ENCODE results near the gene CCL2. TPM values are rescaled to one million over a fixed set of nuclear protein-coding genes. Genes with fewer than 3 reads are reported as not detected.
A peak's percentile ranks its signal among the peaks of the same experiment; 100 is the strongest.

Gene CCL2
- total and polyA plus RNA-seq, 5 experiments from 2014 or later = 2.6 to 3.1 TPM; not detected in 3

GRCh38 chr17:34243364-34244320 is 11.4 kb upstream of the CCL2 start:
- no peak overlapping the region for H3K27ac Mint-ChIP-seq
- no peak for ATAC-seq
- POLR2A ChIA-PET = no interaction called here
- H3K36me3 Mint-ChIP-seq = no peaks in the 10 kb centered on the region
- H3K4me1 Mint-ChIP-seq = peaks cover 0 to 20% (median 0%) of the 10 kb centered on the region in 4 donors
- no peak for DNase-seq
- no peak overlapping the region for H3K4me3 Mint-ChIP-seq
- no peaks in the 10 kb centered on the region for H3K9me3 Mint-ChIP-seq
- peaks cover 0 to 14% (median 2%) of the 10 kb centered on the region in 5 donors for H3K27me3 Mint-ChIP-seq

DNA sequence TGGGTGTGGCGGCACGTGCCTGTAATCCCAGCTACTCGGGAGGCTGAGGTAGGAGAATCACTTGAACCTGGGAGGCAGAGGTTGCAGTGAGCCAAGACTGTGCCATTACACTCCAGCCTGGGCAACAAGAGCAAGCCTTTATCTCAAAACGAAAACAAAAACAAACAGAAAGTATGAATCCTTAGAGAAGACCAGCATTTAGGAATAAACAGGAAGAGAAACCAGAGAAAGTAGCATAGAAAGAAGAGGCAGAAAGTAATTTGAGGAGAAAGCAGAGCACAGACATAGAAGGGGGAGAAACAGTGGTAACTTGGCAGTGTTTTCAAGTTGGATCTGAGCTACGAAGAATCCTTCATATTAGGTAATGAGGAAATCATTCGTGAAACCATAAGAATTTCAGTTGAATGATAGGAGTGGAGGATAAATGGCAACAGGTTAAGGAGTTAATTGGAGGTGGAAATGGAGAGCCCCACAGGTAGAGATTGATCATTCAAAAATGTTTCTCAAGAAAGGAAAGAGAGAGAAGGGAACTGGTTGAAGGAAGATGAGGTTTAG is 9.7 kb upstream of the CCL2 start:
- peaks cover 0 to 8% (median 2%) of the 10 kb centered on the region in 5 donors for H3K27me3 Mint-ChIP-seq
- peaks cover 0 to 20% (median 0%) of the 10 kb centered on the region in 4 donors for H3K4me1 Mint-ChIP-seq
- no peak for DNase-seq
- no peaks in the 10 kb centered on the region for H3K36me3 Mint-ChIP-seq
- no peak overlapping the region for H3K27ac Mint-ChIP-seq
- ATAC-seq = no peak
- no peak overlapping the region for H3K4me3 Mint-ChIP-seq
- H3K9me3 Mint-ChIP-seq = no peaks in the 10 kb centered on the region
- POLR2A ChIA-PET = no interaction called here

DNA sequence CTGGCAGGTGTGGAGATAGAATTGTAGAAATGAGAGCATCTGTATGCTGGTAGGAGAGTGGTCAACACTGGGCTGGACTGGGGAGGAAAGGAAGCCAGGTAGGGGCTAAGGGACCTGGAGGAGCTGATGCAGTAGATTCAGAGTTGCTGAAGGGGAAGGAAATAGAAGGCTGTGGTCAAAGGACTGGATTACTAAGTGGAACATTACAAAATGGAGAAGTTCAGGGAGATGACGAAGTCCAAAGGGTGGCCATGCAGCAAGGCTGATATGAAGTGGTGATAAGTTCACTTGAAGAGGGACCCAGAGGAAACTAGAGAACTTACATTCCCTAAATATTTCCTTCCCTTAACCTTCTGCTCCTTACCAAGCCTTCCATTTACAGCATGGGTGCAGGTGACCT is 8.6 kb upstream of the CCL2 start:
- DNase-seq = no peak
- peaks cover 0 to 17% (median 0%) of the 10 kb centered on the region in 4 donors for H3K4me1 Mint-ChIP-seq
- POLR2A ChIA-PET = no interaction called here
- no peak for ATAC-seq
- no peaks in the 10 kb centered on the region for H3K9me3 Mint-ChIP-seq
- H3K4me3 Mint-ChIP-seq = no peak overlapping the region
- H3K27ac Mint-ChIP-seq = no peak overlapping the region
- no peaks in the 10 kb centered on the region for H3K36me3 Mint-ChIP-seq
- peaks cover 0 to 13% (median 3%) of the 10 kb centered on the region in 5 donors for H3K27me3 Mint-ChIP-seq

DNA sequence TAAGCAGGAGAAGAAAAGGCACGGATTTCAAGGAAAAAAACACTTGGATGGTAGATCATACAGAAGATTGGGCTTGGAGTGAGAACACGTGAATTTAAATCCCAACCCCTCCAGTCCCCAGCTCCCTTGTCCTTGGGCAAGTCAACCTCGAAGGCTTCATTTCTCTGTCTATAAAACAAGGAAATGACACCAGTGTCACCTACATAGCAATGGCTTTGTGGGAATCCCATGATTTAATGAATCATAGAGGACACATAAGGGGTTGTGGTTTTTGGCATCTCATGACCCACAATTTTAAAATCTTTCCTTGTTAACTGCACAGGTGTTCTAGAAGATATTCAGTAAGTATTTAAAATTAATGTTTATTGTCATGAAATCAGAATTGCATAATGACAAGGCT is 8.2 kb upstream of the CCL2 start:
- DNase-seq = no peak
- Mint-ChIP-seq H3K4me3 (no peak overlapping the region), H3K27ac (no peak overlapping the region), H3K9me3 (no peaks in the 10 kb centered on the region), H3K36me3 (no peaks in the 10 kb centered on the region), H3K27me3 (peaks cover 0 to 13% (median 3%) of the 10 kb centered on the region in 5 donors), H3K4me1 (peaks cover 0 to 15% (median 0%) of the 10 kb centered on the region in 4 donors)
- no peak for ATAC-seq
- POLR2A ChIA-PET = no interaction called here

DNA sequence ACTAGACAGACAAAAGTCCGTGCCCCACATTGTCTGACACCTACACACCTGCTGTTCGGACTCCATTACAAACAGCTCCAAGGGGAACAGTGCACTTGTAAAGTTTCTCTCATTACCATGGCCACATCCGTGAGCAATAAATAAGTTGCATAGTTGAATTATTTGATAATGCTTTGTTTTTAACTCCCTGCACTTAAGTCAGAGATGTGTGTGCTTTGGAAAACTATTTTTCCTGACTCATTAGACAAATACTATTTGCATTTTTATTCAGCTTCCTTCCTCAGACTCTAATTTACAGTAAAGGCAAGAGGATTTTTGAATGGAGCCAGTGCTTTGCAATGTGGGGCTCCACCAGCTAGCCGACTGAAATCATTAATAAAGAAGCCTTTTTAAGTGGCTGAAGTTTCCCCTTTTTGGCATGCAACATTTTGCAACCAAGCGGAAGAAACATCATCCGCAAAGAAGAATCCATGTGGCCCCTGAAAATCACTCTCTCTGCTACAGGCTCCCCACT is 6.5 kb upstream of the CCL2 start:
- peaks cover 0 to 9% (median 0%) of the 10 kb centered on the region in 4 donors for H3K4me1 Mint-ChIP-seq
- no peak overlapping the region for H3K27ac Mint-ChIP-seq
- DNase-seq (no peak), ATAC-seq (no peak)
- POLR2A ChIA-PET = no interaction called here
- no peak overlapping the region for H3K4me3 Mint-ChIP-seq
- H3K27me3 Mint-ChIP-seq = peaks cover 4 to 18% (median 7%) of the 10 kb centered on the region in 5 donors
- no peaks in the 10 kb centered on the region for H3K36me3 Mint-ChIP-seq
- no peaks in the 10 kb centered on the region for H3K9me3 Mint-ChIP-seq

GRCh38 chr17:34249061-34249460 is 6.0 kb upstream of the CCL2 start:
- H3K36me3 Mint-ChIP-seq = no peaks in the 10 kb centered on the region
- no peak overlapping the region for H3K27ac Mint-ChIP-seq
- H3K27me3 Mint-ChIP-seq = peaks cover 6 to 23% (median 11%) of the 10 kb centered on the region in 5 donors
- POLR2A ChIA-PET = no interaction called here
- no peak overlapping the region for H3K4me3 Mint-ChIP-seq
- no peaks in the 10 kb centered on the region for H3K9me3 Mint-ChIP-seq
- no peak for ATAC-seq
- DNase-seq = no peak
- peaks cover 0 to 9% (median 0%) of the 10 kb centered on the region in 4 donors for H3K4me1 Mint-ChIP-seq

GRCh38 chr17:34249478-34249877 is 5.6 kb upstream of the CCL2 start:
- no peaks in the 10 kb centered on the region for H3K36me3 Mint-ChIP-seq
- peaks cover 0 to 9% (median 0%) of the 10 kb centered on the region in 4 donors for H3K4me1 Mint-ChIP-seq
- no peaks in the 10 kb centered on the region for H3K9me3 Mint-ChIP-seq
- no peak overlapping the region for H3K4me3 Mint-ChIP-seq
- ATAC-seq (no peak), DNase-seq (no peak)
- H3K27ac Mint-ChIP-seq = no peak overlapping the region
- POLR2A ChIA-PET = no interaction called here
- H3K27me3 Mint-ChIP-seq = peaks cover 6 to 24% (median 13%) of the 10 kb centered on the region in 5 donors

DNA sequence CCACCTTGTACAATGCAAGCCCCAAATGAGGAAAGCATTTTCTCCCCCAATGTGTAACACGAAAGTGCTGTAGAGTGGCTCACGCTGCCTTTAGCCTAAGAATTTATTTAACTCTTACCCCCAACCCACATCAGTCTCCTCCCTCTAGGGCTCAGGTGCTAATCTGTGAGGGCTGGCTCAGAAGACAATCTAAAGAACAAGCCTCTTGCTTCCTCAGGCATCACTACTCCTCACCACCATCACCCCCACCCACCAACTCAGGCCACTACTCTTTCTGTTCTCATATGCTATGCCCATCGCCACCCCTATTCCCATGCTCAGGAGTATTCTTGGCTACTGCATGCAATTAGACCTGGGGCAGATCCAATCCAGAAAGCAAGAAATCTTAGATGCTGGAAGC is 3.9 kb upstream of the CCL2 start:
- no peak for ATAC-seq
- no peak for DNase-seq
- peaks cover 0 to 13% (median 3%) of the 10 kb centered on the region in 4 donors for H3K4me1 Mint-ChIP-seq
- POLR2A ChIA-PET = no interaction called here
- H3K4me3 Mint-ChIP-seq = no peak overlapping the region
- H3K36me3 Mint-ChIP-seq = no peaks in the 10 kb centered on the region
- H3K27me3 Mint-ChIP-seq = peaks cover 9 to 38% (median 23%) of the 10 kb centered on the region in 5 donors
- H3K27ac Mint-ChIP-seq = no peak overlapping the region
- H3K9me3 Mint-ChIP-seq = no peaks in the 10 kb centered on the region

- POLR2A ChIA-PET = no interaction called here
- ATAC-seq (no peak), DNase-seq (no peak)
- peaks cover 0 to 10% (median 3%) of the 10 kb centered on the region in 4 donors for H3K4me1 Mint-ChIP-seq
- no peaks in the 10 kb centered on the region for H3K36me3 Mint-ChIP-seq
- no peak overlapping the region for H3K4me3 Mint-ChIP-seq
- H3K27me3 Mint-ChIP-seq = peaks cover 12 to 46% (median 26%) of the 10 kb centered on the region in 5 donors
- peak overlapping the region in 1 of 10 donors; percentile 47 for H3K27ac Mint-ChIP-seq
- no peaks in the 10 kb centered on the region for H3K9me3 Mint-ChIP-seq
Measured at GRCh38 chr17:34252095-34252443, 3.0 kb upstream of the CCL2 start.

DNA sequence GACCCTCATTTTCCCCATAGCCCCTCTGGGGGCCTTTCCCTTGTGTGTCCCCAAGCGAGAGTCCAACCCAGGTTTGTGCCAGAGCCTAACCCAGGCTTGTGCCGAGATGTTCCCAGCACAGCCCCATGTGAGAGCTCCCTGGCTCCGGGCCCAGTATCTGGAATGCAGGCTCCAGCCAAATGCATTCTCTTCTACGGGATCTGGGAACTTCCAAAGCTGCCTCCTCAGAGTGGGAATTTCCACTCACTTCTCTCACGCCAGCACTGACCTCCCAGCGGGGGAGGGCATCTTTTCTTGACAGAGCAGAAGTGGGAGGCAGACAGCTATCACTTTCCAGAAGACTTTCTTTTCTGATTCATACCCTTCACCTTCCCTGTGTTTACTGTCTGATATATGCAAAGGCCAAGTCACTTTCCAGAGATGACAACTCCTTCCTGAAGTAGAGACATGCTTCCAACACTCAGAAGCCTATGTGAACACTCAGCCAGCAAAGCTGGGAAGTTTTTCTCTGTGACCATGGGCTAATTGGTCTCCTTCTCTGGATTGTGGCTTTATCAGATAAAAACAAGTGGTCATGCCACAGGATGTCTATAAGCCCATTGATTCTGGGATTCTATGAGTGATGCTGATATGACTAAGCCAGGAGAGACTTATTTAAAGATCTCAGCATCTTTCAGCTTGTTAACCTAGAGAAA is 2.5 kb upstream of the CCL2 start:
- Mint-ChIP-seq H3K27ac (no peak overlapping the region), H3K27me3 (peaks cover 12 to 51% (median 27%) of the 10 kb centered on the region in 5 donors), H3K9me3 (no peaks in the 10 kb centered on the region), H3K4me3 (no peak overlapping the region), H3K4me1 (peaks cover 0 to 10% (median 3%) of the 10 kb centered on the region in 4 donors), H3K36me3 (no peaks in the 10 kb centered on the region)
- POLR2A ChIA-PET = no interaction called here
- DNase-seq = no peak
- no peak for ATAC-seq

GRCh38 chr17:34253139-34253525 is 2.0 kb upstream of the CCL2 start:
- POLR2A ChIA-PET = no interaction called here
- no peaks in the 10 kb centered on the region for H3K36me3 Mint-ChIP-seq

GRCh38 chr17:34254146-34254545 is 939 bp upstream of the CCL2 start:
- Mint-ChIP-seq H3K27ac (no peak overlapping the region), H3K27me3 (peaks cover 14 to 61% (median 26%) of the 10 kb centered on the region in 5 donors), H3K36me3 (no peaks in the 10 kb centered on the region), H3K9me3 (no peaks in the 10 kb centered on the region), H3K4me3 (no peak overlapping the region), H3K4me1 (peaks cover 0 to 10% (median 3%) of the 10 kb centered on the region in 4 donors)
- ATAC-seq (no peak), DNase-seq (no peak)
- POLR2A ChIA-PET = no interaction called here

More at GRCh38 chr17:34253139-34253525, 2.0 kb upstream of the CCL2 start:
- Mint-ChIP-seq H3K27ac (no peak overlapping the region), H3K4me1 (peaks cover 0 to 10% (median 3%) of the 10 kb centered on the region in 4 donors), H3K9me3 (no peaks in the 10 kb centered on the region), H3K4me3 (no peak overlapping the region), H3K27me3 (peaks cover 14 to 56% (median 28%) of the 10 kb centered on the region in 5 donors)
- ATAC-seq = no peak
- no peak for DNase-seq

DNA sequence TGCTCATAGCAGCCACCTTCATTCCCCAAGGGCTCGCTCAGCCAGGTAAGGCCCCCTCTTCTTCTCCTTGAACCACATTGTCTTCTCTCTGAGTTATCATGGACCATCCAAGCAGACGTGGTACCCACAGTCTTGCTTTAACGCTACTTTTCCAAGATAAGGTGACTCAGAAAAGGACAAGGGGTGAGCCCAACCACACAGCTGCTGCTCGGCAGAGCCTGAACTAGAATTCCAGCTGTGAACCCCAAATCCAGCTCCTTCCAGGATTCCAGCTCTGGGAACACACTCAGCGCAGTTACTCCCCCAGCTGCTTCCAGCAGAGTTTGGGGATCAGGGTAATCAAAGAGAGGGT is 272 bp downstream of the CCL2 start:
- POLR2A ChIA-PET = no interaction called here
- no peak overlapping the region for H3K27ac Mint-ChIP-seq
- no peak overlapping the region for H3K4me3 Mint-ChIP-seq
- H3K4me1 Mint-ChIP-seq = peaks cover 0 to 10% (median 3%) of the 10 kb centered on the region in 4 donors
- no peaks in the 10 kb centered on the region for H3K9me3 Mint-ChIP-seq
- no peak for DNase-seq
- no peak for ATAC-seq
- peaks cover 14 to 61% (median 26%) of the 10 kb centered on the region in 5 donors for H3K27me3 Mint-ChIP-seq
- H3K36me3 Mint-ChIP-seq = no peaks in the 10 kb centered on the region

All from naive thymus-derived CD8-positive, alpha-beta T cell (primary cell).